ENCODE results near the gene TMEM170B.
"Not testable (repeated sequence)": the region's sequence is repeated elsewhere in the genome, so short reads cannot be mapped to it uniquely, and the experiment has no call there.

TMEM170B gene

DNA sequence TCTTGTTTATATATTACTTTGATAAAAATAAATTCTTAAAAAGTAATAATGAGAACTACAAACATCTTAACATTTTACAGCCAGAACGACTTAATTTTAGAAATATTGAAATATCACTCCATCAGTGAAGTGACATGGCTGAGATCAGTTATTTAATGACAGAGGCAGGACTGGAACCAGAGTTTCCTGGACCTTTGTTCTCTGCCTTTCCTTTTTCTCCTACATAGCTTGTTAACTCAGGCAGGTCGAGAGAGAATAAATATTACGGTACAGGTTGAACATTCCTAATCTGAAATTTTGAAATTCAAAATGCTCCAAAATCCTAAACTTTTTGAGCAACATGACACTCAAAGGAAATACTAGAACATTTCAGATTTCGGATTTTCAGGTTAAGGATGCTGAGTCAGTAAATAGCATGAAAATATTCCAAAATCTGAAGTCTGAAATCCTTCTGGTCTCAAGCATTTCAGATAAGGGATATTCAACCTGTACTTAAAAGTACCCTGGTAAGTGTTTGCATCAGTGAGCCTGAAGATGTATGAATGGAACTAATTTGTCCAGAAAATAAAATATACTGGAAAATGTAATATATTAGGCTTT lies 6.5 kb downstream of the TMEM170B start:
- TF ChIP-seq CTCF (IDR thresholded peaks at IDR 0.05; ENCODE audit: borderline replicate concordance, insufficient read depth, low read depth, low read length): no peak

GRCh38 chr6:11547846-11548245 lies 10.3 kb downstream of the TMEM170B start:
- H3K4me3 ChIP-seq (ENCODE audit: low read depth, low read length): not testable (repeated sequence)

More for the DNA sequence above, 6.5 kb downstream of the TMEM170B start:
- no peak overlapping the region for H3K4me3 ChIP-seq (ENCODE audit: low read depth, low read length)

- not testable (repeated sequence) for H3K4me3 ChIP-seq (ENCODE audit: low read depth, low read length)
These were observed 11.0 kb downstream of the TMEM170B start for GRCh38 chr6:11548578-11548977.

DNA sequence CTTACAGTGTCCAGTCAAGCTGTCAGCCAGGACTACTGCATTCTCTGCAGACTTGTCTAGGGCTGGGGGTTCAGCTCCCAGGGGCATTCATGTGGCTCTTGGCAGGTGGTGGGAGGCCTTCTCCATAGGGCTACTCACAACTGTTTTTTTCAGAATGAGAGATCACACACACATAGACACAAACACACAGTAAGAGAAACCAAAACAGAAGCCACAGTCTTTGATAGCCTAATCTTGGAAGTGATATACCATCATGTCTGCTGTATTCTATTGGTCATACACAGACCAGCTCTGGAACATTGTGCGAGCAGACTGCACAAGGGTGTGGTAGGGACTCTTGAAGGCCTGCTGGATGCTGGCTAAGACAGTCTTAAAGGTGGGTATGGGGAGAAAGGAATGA lies 13.5 kb downstream of the TMEM170B start:
- H3K4me3 ChIP-seq (ENCODE audit: low read depth, low read length): no peak overlapping the region
- TF ChIP-seq CTCF (IDR thresholded peaks at IDR 0.05; ENCODE audit: borderline replicate concordance, insufficient read depth, low read depth, low read length): no peak

DNA sequence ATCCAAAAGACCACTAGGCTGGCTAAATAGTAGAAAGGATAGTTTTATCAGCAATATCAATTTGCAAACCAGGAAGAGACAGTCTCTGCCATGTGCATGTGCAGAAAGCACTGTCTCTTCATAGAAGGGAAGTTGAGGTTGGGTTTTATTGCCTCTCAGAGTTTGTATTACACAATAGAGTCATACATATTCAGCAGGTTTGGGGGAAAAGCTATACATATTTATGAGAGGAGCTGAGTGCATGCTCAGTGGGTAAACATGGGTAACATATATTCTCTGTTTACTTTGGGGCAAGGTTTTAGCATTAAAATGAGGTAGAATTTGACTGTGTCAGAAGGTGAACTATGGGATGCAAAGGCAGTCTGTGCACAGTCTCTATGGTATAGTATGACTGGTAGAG lies 14.9 kb downstream of the TMEM170B start:
- TF ChIP-seq CTCF (IDR thresholded peaks at IDR 0.05; ENCODE audit: borderline replicate concordance, insufficient read depth, low read depth, low read length): no peak
- H3K4me3 ChIP-seq (ENCODE audit: low read depth, low read length): no peak overlapping the region

GRCh38 chr6:11553824-11554223 lies 16.3 kb downstream of the TMEM170B start:
- no peak for TF ChIP-seq CTCF (IDR thresholded peaks at IDR 0.05; ENCODE audit: borderline replicate concordance, insufficient read depth, low read depth, low read length)
- no peak overlapping the region for H3K4me3 ChIP-seq (ENCODE audit: low read depth, low read length)

DNA sequence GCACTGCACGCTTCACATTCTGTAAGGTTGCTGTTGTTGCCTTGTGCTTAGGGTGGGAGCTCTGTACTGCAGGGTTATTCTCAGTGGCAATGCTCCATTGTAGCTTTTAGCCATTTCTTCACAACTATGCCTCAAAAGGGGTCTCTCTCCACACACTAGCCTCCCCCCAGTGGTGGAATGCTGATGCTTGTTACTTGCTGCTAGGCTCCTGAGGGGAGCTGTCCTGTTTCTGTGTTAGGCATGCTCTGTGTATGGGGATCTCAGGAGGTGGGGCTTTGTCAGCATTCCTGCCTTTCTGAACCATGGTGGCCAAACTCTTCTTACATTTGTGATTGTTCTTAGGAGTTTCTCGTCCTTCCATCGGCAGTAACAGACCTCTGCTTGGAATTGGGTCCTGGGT lies 18.8 kb downstream of the TMEM170B start:
- no peak for TF ChIP-seq CTCF (IDR thresholded peaks at IDR 0.05; ENCODE audit: borderline replicate concordance, insufficient read depth, low read depth, low read length)
- H3K4me3 ChIP-seq (ENCODE audit: low read depth, low read length): no peak overlapping the region

DNA sequence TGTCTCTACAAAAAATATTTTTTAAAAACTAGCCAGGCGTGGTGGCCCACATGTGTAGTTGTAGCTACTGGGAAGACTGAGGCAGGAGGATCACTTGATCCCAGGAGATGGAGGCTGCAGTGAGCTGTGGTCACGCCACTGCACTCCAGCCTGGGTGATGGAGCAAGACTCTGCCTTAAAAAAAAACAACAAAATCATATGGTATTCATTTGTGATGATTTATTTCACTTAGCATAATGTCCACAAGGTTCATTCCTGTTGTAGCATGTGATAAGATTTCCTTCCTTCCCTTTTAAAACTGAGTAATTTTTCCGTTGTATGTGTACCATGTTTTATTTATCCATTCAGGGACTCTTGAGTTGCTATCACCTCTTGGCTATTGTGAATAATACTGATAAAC lies 26.2 kb downstream of the TMEM170B start:
- H3K4me3 ChIP-seq (ENCODE audit: low read depth, low read length): no peak overlapping the region
- no peak for TF ChIP-seq CTCF (IDR thresholded peaks at IDR 0.05; ENCODE audit: borderline replicate concordance, insufficient read depth, low read depth, low read length)
